Lung (tissue), 12 donors: ENCODE measurements around the gene HES6. TPM values are rescaled to one million over a fixed set of nuclear protein-coding genes. Genes with fewer than 3 reads are reported as not detected.
A peak's percentile ranks its signal among the peaks of the same experiment; 100 is the strongest.

Source experiments
- ATAC-seq: fragments of 200-7000 bp; cut with Tn5 transposase; one replicate; pipeline ENCODE4 v1.9.1; 2020; ENCODE audit warnings: moderate number of reproducible peaks; ENCODE audit not compliant: insufficient read depth, low FRiP score
- DNase-seq, 3 donors: peaks; one replicate each; pipeline ENCODE4 v3.0.0-alpha.2; 2013 to 2017
- H3K27ac ChIP-seq, 2 donors: one replicate each; pipeline ENCODE4 v1.5.1; 2013; ENCODE audit warnings: mild to moderate bottlenecking in 2 of 2, moderate library complexity in 2 of 2, control low read depth in 1 of 2, inconsistent platforms in 1 of 2, low read depth in 1 of 2, low read length in 1 of 2
- H3K27me3 ChIP-seq, 3 donors: one replicate each; pipeline ENCODE4 v1.5.1; 2013; ENCODE audit warnings: low read length in 2 of 3; ENCODE audit not compliant: control insufficient read depth in 3 of 3, insufficient read depth in 3 of 3
- H3K36me3 ChIP-seq, 4 donors: one replicate each; pipeline ENCODE4 v1.5.1; 2013; ENCODE audit warnings: low read length in 4 of 4, mild to moderate bottlenecking in 1 of 4, moderate library complexity in 1 of 4; ENCODE audit not compliant: control insufficient read depth in 4 of 4, insufficient read depth in 4 of 4
- H3K4me1 ChIP-seq, 5 donors: one replicate each; pipeline ENCODE4 v1.5.1; 2013; ENCODE audit warnings: low read length in 5 of 5, mild to moderate bottlenecking in 2 of 5, moderate library complexity in 1 of 5; ENCODE audit not compliant: control insufficient read depth in 5 of 5, insufficient read depth in 5 of 5
- H3K4me3 ChIP-seq: one replicate; pipeline ENCODE4 v1.5.1; 2013; ENCODE audit warnings: mild to moderate bottlenecking, control low read depth, moderate library complexity
- H3K9ac ChIP-seq, 2 donors: one replicate each; pipeline ENCODE4 v1.5.1; 2013; ENCODE audit warnings: low read length in 2 of 2, control low read depth in 1 of 2; ENCODE audit not compliant: insufficient read depth in 1 of 2
- H3K9me3 ChIP-seq, 4 donors: one replicate each; pipeline ENCODE4 v1.5.1; 2013; ENCODE audit warnings: low read length in 3 of 4, mild to moderate bottlenecking in 1 of 4, moderate library complexity in 1 of 4; ENCODE audit not compliant: control insufficient read depth in 4 of 4, insufficient read depth in 3 of 4
- WGBS, 2 donors: extraction: QIAGEN DNeasy Blood & Tissue Kit; methylation state at CpG; one replicate each; pipeline ENCODE4 v1.1.7; 2013; 5-methylcytosine and 5-hydroxymethylcytosine counted together
- polyA plus RNA-seq, 2 donors: library from polyadenylated mRNA; stranded (reverse); fragments of 200-250 nt; gene quantifications; one replicate each; pipeline ENCODE4 v1.2.1, GENCODE V29; 2013
- total RNA-seq, 2 donors: library from RNA; depleted of rRNA in 1 of 2; stranded (reverse); fragments of >200 nt in 1 of 2; gene quantifications; one replicate each; pipeline ENCODE4 v1.2.1, GENCODE V29; 2014 to 2021
- TF ChIP-seq, protein P1 (sequence below): IDR thresholded peaks from 2 replicates; pipeline ENCODE4 v1.5.1; 2012; ENCODE audit warnings: mild to moderate bottlenecking; ENCODE audit errors: control extremely low read depth, extremely low read depth
- donor health status: control.
- donor health status: control.
- donor health status: Bipolar disorder and iron deficiency.
- donor health status: healthy.
- donor health status: DM: yes; HTN: yes; CAD: no.

HES6 gene
- total and polyA plus RNA-seq, 4 donors, result 4.4 to 12.5 (median 10.7) TPM

DNA sequence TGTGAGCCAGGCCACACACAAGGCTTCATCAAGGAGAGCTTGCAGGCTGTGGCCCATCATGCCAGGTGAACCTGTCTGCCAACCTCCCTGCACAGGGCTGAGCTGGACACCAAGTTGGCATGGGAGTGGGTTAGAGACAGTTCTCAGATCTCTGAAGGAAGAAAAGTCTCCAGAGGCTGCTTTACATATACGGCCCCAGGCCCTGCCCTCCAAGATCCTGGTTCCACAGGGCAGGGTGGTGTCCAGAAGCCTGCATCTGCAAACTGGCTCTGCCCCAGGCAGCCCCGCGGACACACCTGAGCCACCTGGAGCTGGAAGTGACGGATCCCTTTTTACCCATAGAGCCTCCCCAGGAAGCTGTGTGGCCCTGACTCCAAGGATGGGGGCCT, 24.2 kb upstream of the HES6 start:
- H3K36me3 ChIP-seq, result peaks cover 8 to 43% (median 34%) of the 10 kb centered on the region in 4 donors
- no peak for DNase-seq
- H3K27ac ChIP-seq, result peak overlapping the region in 1 of 2 donors; percentile 73
- 82 to 84% methylated on average over 4 of the region's 4 CpGs for WGBS, 2 donors
- peaks cover 0 to 17% (median 7%) of the 10 kb centered on the region in 5 donors for H3K4me1 ChIP-seq
- no peak for ATAC-seq
- H3K4me3 ChIP-seq, result no peak overlapping the region
- no peaks in the 10 kb centered on the region for H3K27me3 ChIP-seq
- TF ChIP-seq, protein P1, sequence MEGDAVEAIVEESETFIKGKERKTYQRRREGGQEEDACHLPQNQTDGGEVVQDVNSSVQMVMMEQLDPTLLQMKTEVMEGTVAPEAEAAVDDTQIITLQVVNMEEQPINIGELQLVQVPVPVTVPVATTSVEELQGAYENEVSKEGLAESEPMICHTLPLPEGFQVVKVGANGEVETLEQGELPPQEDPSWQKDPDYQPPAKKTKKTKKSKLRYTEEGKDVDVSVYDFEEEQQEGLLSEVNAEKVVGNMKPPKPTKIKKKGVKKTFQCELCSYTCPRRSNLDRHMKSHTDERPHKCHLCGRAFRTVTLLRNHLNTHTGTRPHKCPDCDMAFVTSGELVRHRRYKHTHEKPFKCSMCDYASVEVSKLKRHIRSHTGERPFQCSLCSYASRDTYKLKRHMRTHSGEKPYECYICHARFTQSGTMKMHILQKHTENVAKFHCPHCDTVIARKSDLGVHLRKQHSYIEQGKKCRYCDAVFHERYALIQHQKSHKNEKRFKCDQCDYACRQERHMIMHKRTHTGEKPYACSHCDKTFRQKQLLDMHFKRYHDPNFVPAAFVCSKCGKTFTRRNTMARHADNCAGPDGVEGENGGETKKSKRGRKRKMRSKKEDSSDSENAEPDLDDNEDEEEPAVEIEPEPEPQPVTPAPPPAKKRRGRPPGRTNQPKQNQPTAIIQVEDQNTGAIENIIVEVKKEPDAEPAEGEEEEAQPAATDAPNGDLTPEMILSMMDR, result no peak
- H3K9ac ChIP-seq, result no peak overlapping the region
- no peaks in the 10 kb centered on the region for H3K9me3 ChIP-seq

DNA sequence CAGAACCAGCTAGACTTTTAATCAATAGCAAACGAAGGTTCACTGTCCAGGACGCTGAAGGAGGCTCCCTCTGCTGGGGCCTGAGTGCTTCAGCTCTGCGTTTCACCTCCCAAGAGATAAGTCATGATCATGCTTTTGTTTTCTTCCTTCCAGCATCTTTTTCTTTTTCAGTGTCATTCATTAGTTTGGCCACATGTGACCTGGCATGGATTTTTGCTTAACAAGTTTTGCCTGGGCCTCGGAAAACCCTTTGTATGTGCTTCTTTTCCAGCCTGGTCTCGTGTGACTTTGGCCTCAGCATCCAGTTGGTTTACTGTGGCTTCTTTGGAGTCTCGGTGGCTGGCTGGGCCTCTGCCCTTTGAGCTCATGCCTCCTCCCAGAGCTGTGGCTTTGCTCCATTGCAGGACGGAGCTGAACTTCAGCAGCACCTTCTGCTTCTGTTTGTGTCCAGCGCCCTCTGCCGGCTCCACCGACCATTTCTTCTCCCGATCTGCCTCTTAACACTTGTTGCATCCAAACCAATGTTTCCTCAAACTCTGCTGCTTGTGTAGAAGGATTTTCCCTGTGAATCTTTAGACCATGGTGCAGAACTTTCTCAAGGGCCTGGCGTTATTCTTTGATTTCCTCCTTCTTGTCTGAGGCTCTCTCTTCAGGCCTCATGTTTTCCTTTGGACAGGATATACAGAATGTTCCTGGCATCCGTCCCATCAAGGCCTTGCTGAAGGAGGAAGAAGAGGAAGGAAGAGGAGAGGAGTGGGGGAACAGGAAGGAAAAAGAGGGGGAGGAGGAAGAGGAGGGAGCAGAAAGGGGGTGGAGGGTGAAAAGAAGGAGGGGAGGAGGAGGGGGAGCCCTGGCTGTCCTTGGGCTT, 23.6 kb upstream of the HES6 start:
- H3K4me3 ChIP-seq, result no peak overlapping the region
- TF ChIP-seq, protein P1, result peak; percentile 88
- H3K36me3 ChIP-seq, result peaks cover 4 to 44% (median 31%) of the 10 kb centered on the region in 4 donors
- peak; percentile 90 to 93 (median 92) for DNase-seq
- ATAC-seq, result peak; percentile 92
- H3K27ac ChIP-seq, result peak overlapping the region in 1 of 2 donors; percentile 73
- WGBS, 2 donors, result 21 to 29% methylated on average over 13 of the region's 13 CpGs
- H3K4me1 ChIP-seq, result peaks cover 0 to 17% (median 7%) of the 10 kb centered on the region in 5 donors
- no peak overlapping the region for H3K9ac ChIP-seq
- H3K9me3 ChIP-seq, result no peaks in the 10 kb centered on the region
- H3K27me3 ChIP-seq, result no peaks in the 10 kb centered on the region

DNA sequence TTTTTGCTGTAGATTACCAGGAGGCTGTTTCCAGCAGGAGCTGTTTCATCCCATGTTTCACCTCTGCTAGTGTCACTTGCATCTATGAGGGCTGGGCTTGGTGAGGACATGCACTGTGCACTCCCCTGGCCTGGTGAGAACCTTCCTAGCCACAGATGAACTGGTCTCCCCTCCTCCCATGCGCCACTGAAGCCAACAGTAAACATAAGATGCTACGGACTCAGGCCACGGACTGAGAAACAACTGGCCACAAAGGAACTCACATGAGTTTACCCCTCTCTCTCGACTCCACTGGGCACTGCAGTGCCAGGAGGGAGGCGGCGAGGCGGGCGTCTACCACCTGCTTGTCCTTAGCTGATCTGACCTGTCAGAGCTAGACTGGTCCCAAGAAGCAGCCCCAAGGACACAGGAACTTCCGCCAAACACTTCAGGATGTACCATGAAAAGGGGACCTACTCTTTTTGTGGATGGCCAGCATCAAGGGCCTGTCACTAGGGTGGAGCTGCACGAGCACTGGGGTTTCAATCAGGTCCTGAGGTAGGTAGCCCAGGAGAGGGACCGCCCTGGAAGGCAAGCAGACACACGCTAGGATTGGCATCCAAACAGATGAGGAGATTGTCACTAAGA, 22.8 kb upstream of the HES6 start:
- H3K27ac ChIP-seq, result peak overlapping the region in 1 of 2 donors; percentile 46
- TF ChIP-seq, protein P1, result no peak
- H3K36me3 ChIP-seq, result peaks cover 4 to 47% (median 31%) of the 10 kb centered on the region in 4 donors
- ATAC-seq (no peak), DNase-seq (no peak)
- no peak overlapping the region for H3K9ac ChIP-seq
- H3K4me3 ChIP-seq, result no peak overlapping the region
- 91 to 93% methylated on average over 12 of the region's 12 CpGs for WGBS, 2 donors
- H3K27me3 ChIP-seq, result no peaks in the 10 kb centered on the region
- H3K4me1 ChIP-seq, result peaks cover 0 to 17% (median 7%) of the 10 kb centered on the region in 5 donors
- H3K9me3 ChIP-seq, result no peaks in the 10 kb centered on the region
